ENCODE measurements around the gene RSPH4A. TPM values are rescaled to one million over a fixed set of nuclear protein-coding genes. Genes with fewer than 3 reads are reported as not detected.

The RSPH4A gene
- total and polyA plus RNA-seq, 9 donors, result 0.52 to 17.9 (median 2.3) TPM

GRCh38 chr6:116616737-116617053, 416 bp downstream of the RSPH4A start:
- TF ChIP-seq CTCF (IDR thresholded peaks at IDR 0.05) (no peak), EP300 (IDR thresholded peaks at IDR 0.05) (no peak), POLR2A (IDR thresholded peaks at IDR 0.05) (no peak)
- H3K9me3 ChIP-seq, result no peaks in the 10 kb centered on the region
- DNase-seq, result peak; percentile 15 to 44 (median 28)
- intact Hi-C loops (cut with DNase I), result no loop called here
- no peak overlapping the region for H3K27ac ChIP-seq
- H3K36me3 ChIP-seq, result no peaks in the 10 kb centered on the region
- H3K4me1 ChIP-seq (ENCODE audit: insufficient read depth), result peaks cover 1% of the 10 kb centered on the region
- H3K27me3 ChIP-seq, result no peaks in the 10 kb centered on the region
- H3K4me3 ChIP-seq, result peak overlapping the region; percentile 46
- 0 to 2% (median 0%) methylated on average over 16 of the region's 16 CpGs for WGBS, 3 donors

GRCh38 chr6:116624036-116624805, 7.9 kb downstream of the RSPH4A start:
- intact Hi-C loops (cut with DNase I), result no loop called here
- Histone ChIP-seq H3K4me3 (no peak overlapping the region), H3K27me3 (no peaks in the 10 kb centered on the region), H3K27ac (no peak overlapping the region), H3K4me1 (ENCODE audit: insufficient read depth) (no peaks in the 10 kb centered on the region), H3K36me3 (no peaks in the 10 kb centered on the region), H3K9me3 (no peaks in the 10 kb centered on the region)
- TF ChIP-seq EP300 (IDR thresholded peaks at IDR 0.05) (no peak), POLR2A (IDR thresholded peaks at IDR 0.05) (no peak), CTCF (IDR thresholded peaks at IDR 0.05) (no peak)
- 72 to 80% (median 76%) methylated on average over 3 of the region's 3 CpGs for WGBS, 3 donors
- DNase-seq, result no peak

GRCh38 chr6:116625872-116626271, 9.6 kb downstream of the RSPH4A start:
- Histone ChIP-seq H3K4me1 (ENCODE audit: insufficient read depth) (no peaks in the 10 kb centered on the region), H3K4me3 (no peak overlapping the region), H3K27me3 (no peaks in the 10 kb centered on the region), H3K36me3 (no peaks in the 10 kb centered on the region), H3K9me3 (no peaks in the 10 kb centered on the region), H3K27ac (no peak overlapping the region)
- TF ChIP-seq CTCF (IDR thresholded peaks at IDR 0.05) (no peak), EP300 (IDR thresholded peaks at IDR 0.05) (no peak), POLR2A (IDR thresholded peaks at IDR 0.05) (no peak)
- intact Hi-C loops (cut with DNase I), result no loop called here
- WGBS, 3 donors, result 87 to 89% (median 88%) methylated on average over 3 of the region's 3 CpGs
- DNase-seq, result no peak

- H3K27me3 ChIP-seq, result no peaks in the 10 kb centered on the region
- H3K9me3 ChIP-seq, result no peaks in the 10 kb centered on the region
- intact Hi-C loops (cut with DNase I), result no loop called here
- no peak overlapping the region for H3K4me3 ChIP-seq
- 50 to 67% (median 66%) methylated on average over 5 of the region's 5 CpGs for WGBS, 3 donors
- H3K36me3 ChIP-seq, result no peaks in the 10 kb centered on the region
- no peak for DNase-seq
- TF ChIP-seq EP300 (IDR thresholded peaks at IDR 0.05) (no peak), CTCF (IDR thresholded peaks at IDR 0.05) (no peak), POLR2A (IDR thresholded peaks at IDR 0.05) (no peak)
- no peak overlapping the region for H3K27ac ChIP-seq
- H3K4me1 ChIP-seq (ENCODE audit: insufficient read depth), result peaks cover 4% of the 10 kb centered on the region
Measured at GRCh38 chr6:116629563-116629981, 13.3 kb downstream of the RSPH4A start.
